Suppressor macrophage treated with lipopolysaccharide for 1 hour (primary cell): ENCODE measurements around the gene JAG1.

Experiments
- DNase-seq, 3 donors: peaks; one replicate each; pipeline ENCODE4 v3.0.0-alpha.2; 2020 to 2022

Gene JAG1

GRCh38 chr20:10667077-10667401 lies 6.8 kb downstream of the JAG1 start:
- DNase-seq, result peak in 1 of 3 donors; percentile 12

GRCh38 chr20:10666221-10667076 lies 7.3 kb downstream of the JAG1 start:
- DNase-seq, result peak in 1 of 3 donors; percentile 1

DNA sequence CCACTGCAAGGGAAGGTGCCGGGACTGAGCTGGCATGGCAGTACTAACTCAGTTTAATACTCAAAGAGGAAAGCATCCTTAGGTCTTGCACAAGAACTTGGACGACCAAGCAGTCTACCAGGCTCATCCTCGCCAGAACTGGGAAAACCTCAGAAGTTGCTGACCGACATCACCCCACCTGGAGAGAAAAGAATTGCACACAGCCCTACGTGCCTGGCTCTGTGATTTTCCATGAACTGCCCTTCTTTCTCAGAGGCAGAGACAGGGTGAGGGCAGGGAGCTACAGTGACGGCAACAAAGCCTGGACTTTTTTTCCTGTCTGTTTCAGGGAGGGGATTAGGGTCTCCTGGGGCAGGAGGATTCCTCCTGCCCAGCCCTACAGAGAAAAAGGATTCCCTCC lies 8.0 kb downstream of the JAG1 start:
- peak in 1 of 3 donors; percentile 0 for DNase-seq

DNA sequence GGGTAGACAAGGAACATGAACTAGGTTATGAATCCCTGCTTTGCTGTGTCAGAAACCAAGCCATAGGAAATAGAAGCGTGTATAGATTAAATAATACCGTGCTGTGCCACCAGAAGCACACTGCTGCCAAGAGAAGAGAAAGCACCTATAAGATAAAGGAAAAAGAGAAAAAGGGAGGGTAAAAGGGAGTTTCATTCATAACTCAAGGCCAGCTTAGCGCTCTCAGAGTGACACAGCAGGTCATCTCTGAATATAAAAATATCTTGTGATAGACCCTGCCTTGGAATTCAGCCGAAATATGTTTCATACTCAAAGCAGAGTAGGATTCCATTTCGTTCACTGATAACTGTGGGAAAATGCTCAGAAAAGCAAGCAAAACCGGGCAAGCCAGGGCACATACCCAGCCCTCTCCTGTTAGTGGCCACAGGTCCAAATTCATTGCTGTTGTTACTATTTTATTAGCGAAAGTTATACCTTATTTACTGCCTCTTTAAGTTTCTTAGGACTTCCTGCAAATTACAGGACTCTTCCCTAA lies 8.7 kb downstream of the JAG1 start:
- DNase-seq, result no peak

GRCh38 chr20:10663756-10664155 lies 10.0 kb downstream of the JAG1 start:
- no peak for DNase-seq

- DNase-seq, result peak; percentile 45 to 74 (median 58)
These were observed 10.9 kb downstream of the JAG1 start for GRCh38 chr20:10662661-10663458.

DNA sequence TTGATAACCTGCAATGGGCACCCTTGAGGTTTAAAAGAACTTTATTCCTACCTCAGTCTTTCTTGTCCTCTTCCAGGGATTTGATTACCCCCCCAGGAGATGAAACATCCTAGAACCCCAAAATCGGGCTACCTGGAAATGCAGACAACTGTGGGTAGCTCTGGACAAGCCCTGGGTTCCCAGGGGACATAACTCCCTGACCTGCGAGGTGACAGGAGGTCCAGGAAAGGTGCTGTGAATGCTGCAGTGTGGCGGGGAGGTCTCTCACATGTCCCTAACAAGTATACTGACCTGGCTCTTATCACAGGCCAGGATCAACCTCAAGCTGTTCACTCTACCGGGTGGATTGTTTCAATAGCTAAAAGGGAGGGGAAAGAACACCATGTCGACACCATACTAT lies 11.6 kb downstream of the JAG1 start:
- no peak for DNase-seq

DNA sequence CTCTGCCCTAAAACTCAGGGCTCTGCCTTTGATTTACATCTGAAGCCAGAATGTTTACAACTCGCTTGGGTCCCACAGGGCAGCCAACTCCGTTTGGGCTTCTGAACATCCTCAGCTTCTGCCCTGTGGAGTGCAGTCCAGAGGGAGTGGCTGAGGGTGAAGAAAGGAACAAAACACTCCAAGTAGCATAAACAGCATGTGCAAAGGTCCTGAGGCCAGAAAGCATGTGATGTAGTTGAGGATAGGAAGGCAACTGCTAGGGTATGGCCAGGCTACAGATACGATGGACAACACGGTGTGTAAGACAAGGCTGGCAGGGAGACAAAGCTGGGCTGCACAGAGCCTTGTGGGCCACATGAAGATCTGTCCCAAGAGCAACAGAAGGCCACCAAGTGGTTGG lies 12.5 kb downstream of the JAG1 start:
- DNase-seq, result no peak

DNA sequence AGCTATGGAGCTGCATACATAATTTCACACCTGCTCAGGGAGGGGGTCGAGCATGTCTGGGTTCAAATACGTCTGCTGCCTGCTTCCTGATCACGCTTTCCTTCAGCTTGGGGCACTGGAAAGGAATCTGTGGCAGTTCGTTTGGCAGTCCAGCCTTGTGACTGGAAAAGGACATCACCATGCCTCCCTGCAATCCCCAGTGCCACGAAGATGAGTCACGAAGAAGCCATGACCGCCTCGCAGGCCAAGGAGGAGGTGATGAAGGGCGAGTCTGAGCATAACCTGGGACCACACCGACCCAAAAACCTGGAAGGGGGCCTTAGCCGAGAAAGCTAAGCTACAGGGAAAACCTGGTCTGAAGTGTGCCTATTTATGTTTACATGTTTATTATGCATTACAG lies 13.1 kb downstream of the JAG1 start:
- DNase-seq, result no peak

DNA sequence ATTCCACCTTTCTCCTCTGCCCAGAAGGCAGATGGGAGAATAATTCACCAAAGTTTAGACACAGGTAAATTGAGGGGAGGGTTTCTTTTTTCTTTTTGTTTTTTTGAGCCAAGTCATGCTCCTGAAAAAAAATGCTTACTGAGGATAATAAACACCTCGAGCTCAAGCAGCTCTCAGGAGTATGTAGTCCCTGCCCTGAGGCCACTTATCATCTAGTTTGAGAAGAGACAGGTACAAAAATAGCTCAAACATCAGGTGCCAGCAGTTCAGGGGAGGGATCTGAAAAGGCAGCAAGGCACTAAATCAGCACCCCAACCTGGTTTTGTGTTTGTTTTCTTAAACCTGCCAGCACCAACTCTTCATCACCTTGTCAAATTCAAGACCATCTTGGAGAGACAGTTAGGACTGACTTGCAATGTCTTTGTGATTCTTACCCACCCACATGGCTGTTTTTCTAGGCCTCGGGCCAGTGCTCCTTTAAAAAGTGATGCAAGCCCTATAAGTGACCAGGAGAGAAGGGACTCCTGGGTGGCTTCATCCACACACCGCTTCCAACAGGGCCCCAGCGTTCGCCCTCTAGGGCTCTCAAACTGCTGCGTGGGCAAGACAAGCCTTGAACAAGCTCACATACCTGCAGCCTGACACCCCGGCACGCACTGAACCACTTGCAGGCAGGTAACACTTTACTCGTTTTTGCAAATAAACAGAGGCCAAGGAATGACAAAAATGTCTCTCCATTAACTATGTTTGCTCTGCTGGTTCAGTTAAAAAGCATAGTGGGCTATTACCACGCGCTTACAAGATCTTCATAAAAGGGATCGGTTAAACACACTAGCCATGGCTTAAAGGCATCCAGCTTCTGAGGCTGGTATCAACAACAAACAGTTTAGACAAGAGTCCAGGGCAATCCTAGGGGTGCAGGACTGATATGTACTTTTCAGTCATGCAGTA lies 13.9 kb downstream of the JAG1 start:
- DNase-seq, result no peak

- DNase-seq, result no peak
These were observed 14.7 kb downstream of the JAG1 start for GRCh38 chr20:10658876-10659632.

DNA sequence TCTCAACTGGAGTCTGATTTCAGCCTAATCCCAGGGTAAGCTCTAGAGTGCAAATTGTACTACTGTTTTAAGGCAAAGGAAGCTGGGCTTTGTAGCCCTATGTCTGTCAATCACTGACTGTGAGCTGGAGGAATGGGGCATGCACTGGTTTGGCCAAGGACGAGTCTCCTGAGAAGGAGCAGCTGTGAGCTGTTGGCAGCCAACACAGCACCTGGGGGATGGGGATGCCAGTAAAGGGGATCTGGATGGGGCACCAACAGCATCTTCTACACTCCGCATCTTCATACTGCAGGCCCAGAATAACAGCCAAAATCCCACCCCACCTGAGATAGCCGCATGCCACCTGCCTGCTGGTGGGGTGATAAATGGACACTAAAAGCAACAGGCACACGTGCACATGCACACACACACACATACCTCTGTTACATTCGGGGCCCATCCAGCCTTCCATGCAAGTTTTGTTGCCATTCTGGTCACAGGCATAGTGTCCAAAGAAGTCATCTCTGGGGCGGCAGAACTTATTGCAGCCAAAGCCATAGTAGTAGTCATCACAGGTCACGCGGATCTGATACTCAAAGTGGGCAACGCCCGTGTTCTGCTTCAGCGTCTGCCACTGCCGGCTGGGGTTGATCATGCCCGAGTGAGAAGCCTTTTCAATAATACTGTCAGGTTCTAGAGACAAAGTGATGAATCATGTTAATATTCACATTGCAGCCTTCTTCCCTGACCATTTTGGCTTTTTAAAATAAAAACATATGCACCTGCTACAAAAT lies 15.6 kb downstream of the JAG1 start:
- no peak for DNase-seq

DNA sequence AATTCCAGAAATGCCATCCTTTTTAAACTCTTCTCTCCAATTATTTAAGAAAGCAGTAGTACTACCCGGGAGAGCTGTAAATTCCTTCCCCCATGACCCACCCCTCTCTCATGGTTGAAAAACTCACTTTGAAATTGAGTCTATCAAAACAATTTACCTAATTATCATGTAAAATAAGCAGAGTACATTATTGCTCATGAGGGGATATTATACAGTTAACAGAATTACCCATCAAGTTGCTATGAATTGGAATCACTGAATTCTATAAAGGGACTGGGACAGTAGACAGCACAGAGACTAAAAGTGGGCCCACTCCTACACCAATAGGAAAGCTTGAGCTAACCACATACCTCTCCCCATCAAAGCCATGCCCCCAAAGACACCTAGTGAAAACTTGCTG lies 16.3 kb downstream of the JAG1 start:
- DNase-seq, result no peak

DNA sequence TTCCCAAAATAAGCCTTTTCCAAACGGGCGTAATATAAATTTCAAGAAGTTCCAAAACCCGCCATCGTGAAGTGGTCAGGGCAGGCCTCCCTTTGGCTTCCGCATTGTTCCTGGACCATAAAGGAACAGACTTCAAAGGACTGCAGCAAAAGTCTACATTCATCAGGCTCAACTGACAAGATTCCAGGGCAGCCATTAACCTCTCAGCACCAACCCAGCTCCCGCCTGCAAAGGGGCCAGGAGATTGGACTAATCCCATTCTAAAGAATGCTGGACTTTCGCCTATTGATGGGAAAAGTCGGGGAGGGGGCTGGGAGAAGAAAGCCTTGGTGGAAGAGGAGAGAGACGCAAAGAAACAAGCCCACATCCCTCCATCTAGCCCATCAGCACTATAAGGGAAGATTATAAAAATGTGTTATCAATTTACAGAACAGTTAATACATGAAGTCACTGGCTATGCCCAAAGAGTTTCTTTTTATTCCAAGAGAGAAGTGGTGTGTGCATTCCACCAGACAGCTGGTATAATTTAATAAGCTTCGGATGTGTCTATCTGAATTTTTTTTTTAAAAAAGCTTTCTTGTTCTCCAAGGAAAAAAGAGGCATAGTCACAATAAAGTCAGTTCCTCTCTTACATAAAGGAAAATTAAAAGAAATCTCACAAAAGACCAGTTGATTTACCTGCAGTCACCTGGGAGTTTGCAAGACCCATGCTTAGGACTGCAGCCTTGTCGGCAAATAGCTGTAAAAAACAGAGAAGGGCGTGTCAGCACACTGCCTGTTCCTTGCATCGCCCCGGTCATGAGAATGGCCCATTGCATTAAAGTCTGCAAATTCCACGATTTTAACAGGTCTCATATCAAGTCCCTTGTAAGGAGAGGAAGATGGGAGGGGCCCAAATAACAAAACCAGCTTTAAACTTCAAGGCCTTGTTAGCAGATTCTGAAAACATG lies 17.8 kb downstream of the JAG1 start:
- no peak for DNase-seq

GRCh38 chr20:10654630-10655029 lies 19.2 kb downstream of the JAG1 start:
- no peak for DNase-seq

- no peak for DNase-seq
These were observed 19.6 kb downstream of the JAG1 start for GRCh38 chr20:10654250-10654610.

DNA sequence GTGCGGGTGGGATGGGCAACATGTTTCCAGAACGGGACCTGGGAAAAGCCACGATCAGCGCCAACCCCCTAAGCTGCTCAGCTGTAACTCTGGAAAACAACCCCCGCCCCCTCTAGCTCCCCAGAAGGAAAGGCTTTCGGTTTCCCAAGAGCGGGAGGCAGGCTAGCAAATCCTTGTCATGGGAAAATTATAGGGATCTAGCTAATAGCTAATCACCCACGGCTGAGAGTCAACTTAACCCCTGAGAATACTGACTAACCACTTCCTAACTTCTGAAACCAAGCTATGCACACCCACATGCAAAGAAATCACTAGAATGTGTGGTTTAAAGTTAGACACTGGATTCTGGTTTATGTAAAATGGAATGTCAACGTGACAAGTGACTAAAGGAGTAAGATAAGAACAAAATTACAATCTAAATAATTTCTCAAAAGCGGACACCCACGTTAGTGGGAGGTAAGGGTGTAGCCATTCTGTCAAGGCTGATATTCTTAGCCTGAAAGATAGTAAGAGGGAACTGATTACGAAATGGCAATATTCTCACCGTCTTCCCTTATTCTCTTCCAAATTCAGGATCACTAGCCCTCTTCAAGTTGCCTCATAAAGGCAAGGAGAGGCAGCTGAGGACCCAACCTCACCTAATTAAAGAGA lies 20.1 kb downstream of the JAG1 start:
- peak; percentile 34 to 51 (median 47) for DNase-seq

GRCh38 chr20:10652660-10653261 lies 21.0 kb downstream of the JAG1 start:
- no peak for DNase-seq

GRCh38 chr20:10652185-10652584 lies 21.6 kb downstream of the JAG1 start:
- DNase-seq, result no peak
